Ovary (tissue), 9 donors: Measurements from ENCODE around the gene GHRH. TPM values are rescaled to one million over a fixed set of nuclear protein-coding genes. Genes with fewer than 3 reads are reported as not detected.

Experiments used
- DNase-seq, 5 donors: peaks; one replicate each; pipeline ENCODE4 v3.0.0-alpha.2; 2019 to 2020
- H3K27ac ChIP-seq, 2 donors: fragments of 200-600 bp; one replicate each; pipeline versions ENCODE4 v1.5.1 to v1.8.0; 2019 to 2022
- H3K27me3 ChIP-seq: fragments of 200-600 bp; one replicate; pipeline ENCODE4 v1.8.0; 2022
- H3K36me3 ChIP-seq: fragments of 200-600 bp; sonication (generic); one replicate; pipeline ENCODE4 v1.5.1; 2019
- H3K4me1 ChIP-seq: one replicate; pipeline ENCODE4 v1.8.1; 2013; ENCODE audit warnings: mild to moderate bottlenecking, moderate library complexity; ENCODE audit not compliant: insufficient read depth
- H3K4me3 ChIP-seq: fragments of 200-600 bp; sonication (generic); one replicate; pipeline ENCODE4 v1.5.1; 2017
- H3K9me3 ChIP-seq, 2 donors: fragments of 200-600 bp in 1 of 2; sonication (generic) in 1 of 2; one replicate each; pipeline versions ENCODE4 v1.5.1 to v1.8.1; 2013 to 2019; ENCODE audit warnings: mild to moderate bottlenecking in 1 of 2, moderate library complexity in 1 of 2
- CTCF ChIP-seq, 3 donors: fragments of 450-650 bp in 2 of 3; fragments of 200-600 bp in 1 of 3; IDR thresholded peaks; one replicate each; pipeline versions ENCODE4 v1.5.1 to v1.8.0; 2016 to 2022; ENCODE audit warnings: antibody characterized with exemption in 3 of 3, mild to moderate bottlenecking in 1 of 3
- EP300 ChIP-seq: sonication (generic); formaldehyde crosslinking; IDR thresholded peaks from one replicate; pipeline ENCODE4 v1.6.1; 2017; ENCODE audit warnings: antibody characterized with exemption
- POLR2A ChIP-seq: fragments of 450-650 bp; IDR thresholded peaks from one replicate; pipeline ENCODE4 v1.6.1; 2017; ENCODE audit warnings: antibody characterized with exemption, mild to moderate bottlenecking, moderate library complexity
- WGBS, 3 donors: extraction: QIAGEN DNeasy Blood & Tissue Kit in 1 of 3; methylation state at CpG; one replicate each; pipeline versions ENCODE4 v1.1.5 to v1.1.7; 2013 to 2017; 5-methylcytosine and 5-hydroxymethylcytosine counted together
- intact Hi-C, 4 donors: fragments of 100-400 bp; cut with DNase I; formaldehyde crosslinking; loops; one replicate each; pipeline versions ENCODE4 v1.11.0 to v1.15.1; 2022 to 2023
- polyA plus RNA-seq, 2 donors: library from polyadenylated mRNA; stranded (reverse); fragments of 200-250 nt in 1 of 2; fragments of 350-450 nt in 1 of 2; fragmentation: Illumina TruSeq in 1 of 2; extraction: RNeasy Lipid Tissue Mini Kit (QIAGEN cat#74804) in 1 of 2; gene quantifications; one replicate each; pipeline ENCODE4 v1.2.3, GENCODE V29; 2013 to 2014
- total RNA-seq, 7 donors: library from RNA; depleted of rRNA in 2 of 7; stranded (reverse); fragments of >200 nt in 2 of 7; fragmentation: NEBNext Ultra II Directional in 3 of 7; extraction: Animal tissue kit (Norgen Biotek cat#: 25700) in 3 of 7; gene quantifications; one replicate each; pipeline versions ENCODE4 v1.1.0 to v1.2.4, GENCODE V29; 2016 to 2023
- donor health status: DM: no; HTN: no; CAD: no; lungs with moderate emphysema.
- donor health status: DM: no; HTN: no; CAD: no.
- donor health status: Bipolar disorder and iron deficiency.
- donor health status: DM: yes; HTN: yes; CAD: no.
- donor health status: DM: no; HTN: no; CAD: no.
- donor health status: DM: yes; HTN: yes; CAD: no.

GHRH gene
- total and polyA plus RNA-seq, 9 donors: not detected

- H3K36me3 ChIP-seq: no peaks in the 10 kb centered on the region
- H3K27ac ChIP-seq: no peak overlapping the region
- TF ChIP-seq CTCF (IDR thresholded peaks at IDR 0.05) (no peak), POLR2A (no peak), EP300 (no peak)
- no peak for DNase-seq
- intact Hi-C loops: no loop called here
- WGBS, 3 donors: 95 to 99% (median 95%) methylated on average over 4 of the region's 4 CpGs
- H3K9me3 ChIP-seq: no peaks in the 10 kb centered on the region
- no peaks in the 10 kb centered on the region for H3K27me3 ChIP-seq
- no peaks in the 10 kb centered on the region for H3K4me1 ChIP-seq
- H3K4me3 ChIP-seq: no peak overlapping the region
Measured at GRCh38 chr20:37218441-37218840, 43.2 kb downstream of the GHRH start.

GRCh38 chr20:37209661-37210314, 51.8 kb downstream of the GHRH start:
- Histone ChIP-seq H3K27ac (no peak overlapping the region), H3K4me1 (peaks cover 3% of the 10 kb centered on the region), H3K9me3 (no peaks in the 10 kb centered on the region), H3K27me3 (no peaks in the 10 kb centered on the region), H3K36me3 (no peaks in the 10 kb centered on the region), H3K4me3 (no peak overlapping the region)
- DNase-seq: no peak
- intact Hi-C loops: loop anchor here in 1 of 4 donors (10.0 kb wide), 1 partner anchor 175 kb away; no protein-coding TSS in a partner anchor
- no peak for TF ChIP-seq POLR2A
- no peak for TF ChIP-seq EP300
- TF ChIP-seq CTCF (IDR thresholded peaks at IDR 0.05): no peak
- 45 to 56% (median 53%) methylated on average over 6 of the region's 6 CpGs for WGBS, 3 donors

- no peaks in the 10 kb centered on the region for H3K36me3 ChIP-seq
- no peak overlapping the region for H3K4me3 ChIP-seq
- no peaks in the 10 kb centered on the region for H3K9me3 ChIP-seq
- no peak overlapping the region for H3K27ac ChIP-seq
- 93 to 98% (median 97%) methylated on average over 3 of the region's 3 CpGs for WGBS, 3 donors
- no peaks in the 10 kb centered on the region for H3K27me3 ChIP-seq
- TF ChIP-seq POLR2A (no peak), CTCF (IDR thresholded peaks at IDR 0.05) (no peak), EP300 (no peak)
- no peak for DNase-seq
- intact Hi-C loops: loop anchor here in 1 of 4 donors (10.0 kb wide), 1 partner anchor 176 kb away; no protein-coding TSS in a partner anchor
- peaks cover 3% of the 10 kb centered on the region for H3K4me1 ChIP-seq
Measured at GRCh38 chr20:37209193-37209592, 52.4 kb downstream of the GHRH start.

- intact Hi-C loops: loop anchor here in 1 of 4 donors (10.0 kb wide), 1 partner anchor 178 kb away; no protein-coding TSS in a partner anchor
- DNase-seq: peak in 2 of 5 donors; percentile 29 to 65
Measured at GRCh38 chr20:37207171-37207570, 54.4 kb downstream of the GHRH start.

More at GRCh38 chr20:37207171-37207570, 54.4 kb downstream of the GHRH start:
- Histone ChIP-seq H3K27me3 (no peaks in the 10 kb centered on the region), H3K9me3 (no peaks in the 10 kb centered on the region), H3K4me3 (no peak overlapping the region), H3K27ac (no peak overlapping the region), H3K4me1 (peaks cover 3% of the 10 kb centered on the region), H3K36me3 (no peaks in the 10 kb centered on the region)
- 18 to 50% (median 36%) methylated on average over 11 of the region's 11 CpGs for WGBS, 3 donors
- no peak for TF ChIP-seq POLR2A
- no peak for TF ChIP-seq EP300
- no peak for TF ChIP-seq CTCF (IDR thresholded peaks at IDR 0.05)
